ENCODE measurements around the gene HIP1R. TPM values are rescaled to one million over a fixed set of nuclear protein-coding genes. Genes with fewer than 3 reads are reported as not detected.

The HIP1R gene
- total RNA-seq, 1 experiment from 2014 or later, result 36.7 TPM

- no peaks in the 10 kb centered on the region for H3K27me3 ChIP-seq (ENCODE audit: control insufficient read depth, insufficient read depth, low read length)
- H3K27ac ChIP-seq (ENCODE audit: low read length), result no peak overlapping the region
- ChIA-PET POLR2A (no interaction called here), CTCF (no interaction called here)
- H3K36me3 ChIP-seq (ENCODE audit: control insufficient read depth, insufficient read depth, low read length), result no peaks in the 10 kb centered on the region
- intact Hi-C loops (cut with micrococcal nuclease; ENCODE audit: unreplicated experiment), result no loop called here
- DNase-seq (ENCODE audit: low read depth, low spot score) (no peak), ATAC-seq (no peak)
- H3K4me1 ChIP-seq (ENCODE audit: control insufficient read depth, insufficient read depth, low read length), result no peaks in the 10 kb centered on the region
- TF ChIP-seq SIN3A (IDR thresholded peaks at IDR 0.05; ENCODE audit: borderline replicate concordance, insufficient read depth, low read depth, low read length) (no peak), CTCF (IDR thresholded peaks at IDR 0.05) (no peak), REST (IDR thresholded peaks at IDR 0.05; ENCODE audit: insufficient read depth in 1 of 2, low read depth in 2 of 2, low read length in 1 of 2) (no peak)
- no peaks in the 10 kb centered on the region for H3K9me3 ChIP-seq (ENCODE audit: control insufficient read depth, insufficient read depth, low read depth, low read length)
- no peak overlapping the region for H3K4me3 ChIP-seq (ENCODE audit: low read depth in 2 of 2, low read length in 2 of 2)
- BruUV-seq (replicated peaks), result no TSS peak
- in situ Hi-C loops (cut with HindIII; ENCODE audit: low pct_unique_long_range_greater_than_20kb, low sequenced_read_pairs), result no loop called here
Measured at GRCh38 chr12:122847921-122848421, 12.7 kb downstream of the HIP1R start.

GRCh38 chr12:122848471-122849351 is 13.5 kb downstream of the HIP1R start:
- Histone ChIP-seq H3K4me3 (ENCODE audit: low read depth in 2 of 2, low read length in 2 of 2) (no peak overlapping the region), H3K9me3 (ENCODE audit: control insufficient read depth, insufficient read depth, low read depth, low read length) (no peaks in the 10 kb centered on the region), H3K4me1 (ENCODE audit: control insufficient read depth, insufficient read depth, low read length) (no peaks in the 10 kb centered on the region), H3K27ac (ENCODE audit: low read length) (no peak overlapping the region), H3K27me3 (ENCODE audit: control insufficient read depth, insufficient read depth, low read length) (no peaks in the 10 kb centered on the region), H3K36me3 (ENCODE audit: control insufficient read depth, insufficient read depth, low read length) (no peaks in the 10 kb centered on the region)
- POLR2A ChIA-PET, result interaction anchor here (0.5 kb wide), 1 partner anchor 286 kb away, joined by 4 read pairs; no protein-coding TSS in a partner anchor
- in situ Hi-C loops (cut with HindIII; ENCODE audit: low pct_unique_long_range_greater_than_20kb, low sequenced_read_pairs) (no loop called here), intact Hi-C loops (cut with micrococcal nuclease; ENCODE audit: unreplicated experiment) (no loop called here)
- CTCF ChIA-PET, result no interaction called here
- DNase-seq (ENCODE audit: low read depth, low spot score) (no peak), ATAC-seq (no peak)
- no TSS peak for BruUV-seq (replicated peaks)
- no peak for TF ChIP-seq TCF7L2 (IDR thresholded peaks at IDR 0.05; ENCODE audit: low read depth, low read length)
- no peak for TF ChIP-seq SIN3A (IDR thresholded peaks at IDR 0.05; ENCODE audit: borderline replicate concordance, insufficient read depth, low read depth, low read length)
- no peak for TF ChIP-seq POLR2AphosphoS5 (IDR thresholded peaks at IDR 0.05; ENCODE audit: low read depth, low read length)
- no peak for TF ChIP-seq CTCF (IDR thresholded peaks at IDR 0.05)
- TF ChIP-seq REST (IDR thresholded peaks at IDR 0.05; ENCODE audit: insufficient read depth in 1 of 2, low read depth in 2 of 2, low read length in 1 of 2), result no peak
